Measurements from ENCODE around the gene MIB2.

GRCh38 chr1:1678581-1679380, 63.5 kb downstream of the MIB2 start:
- TF ChIP-seq POLR2A (IDR thresholded peaks at IDR 0.05; ENCODE audit: low read depth, low read length) (no peak), TAF1 (IDR thresholded peaks at IDR 0.05; ENCODE audit: borderline replicate concordance, low read depth, low read length) (no peak), POLR2AphosphoS5 (IDR thresholded peaks at IDR 0.05; ENCODE audit: low read depth, low read length) (no peak)

Measured in GM12892 (cell line).